Panc1 (cell line): ENCODE data around the gene CACNG1.

Source experiments
- CTCF ChIP-seq: fragments of 450-650 bp; IDR thresholded peaks from 2 replicates; pipeline ENCODE4 v1.5.1; 2017; ENCODE audit warnings: mild to moderate bottlenecking
- POLR2AphosphoS5 ChIP-seq: IDR thresholded peaks from 2 replicates; pipeline ENCODE4 v1.6.1; 2012; ENCODE audit warnings: mild to moderate bottlenecking, low read depth, low read length, moderate library complexity
- TF ChIP-seq, protein P1 (sequence below), 2 experiments: IDR thresholded peaks; 2 replicates each; pipeline ENCODE4 v1.6.1; 2011 to 2012; ENCODE audit warnings: low read depth in 2 of 2, control low read depth in 1 of 2, low read length in 1 of 2, mild to moderate bottlenecking in 1 of 2, moderate library complexity in 1 of 2; ENCODE audit not compliant: insufficient read depth in 1 of 2

DNA sequence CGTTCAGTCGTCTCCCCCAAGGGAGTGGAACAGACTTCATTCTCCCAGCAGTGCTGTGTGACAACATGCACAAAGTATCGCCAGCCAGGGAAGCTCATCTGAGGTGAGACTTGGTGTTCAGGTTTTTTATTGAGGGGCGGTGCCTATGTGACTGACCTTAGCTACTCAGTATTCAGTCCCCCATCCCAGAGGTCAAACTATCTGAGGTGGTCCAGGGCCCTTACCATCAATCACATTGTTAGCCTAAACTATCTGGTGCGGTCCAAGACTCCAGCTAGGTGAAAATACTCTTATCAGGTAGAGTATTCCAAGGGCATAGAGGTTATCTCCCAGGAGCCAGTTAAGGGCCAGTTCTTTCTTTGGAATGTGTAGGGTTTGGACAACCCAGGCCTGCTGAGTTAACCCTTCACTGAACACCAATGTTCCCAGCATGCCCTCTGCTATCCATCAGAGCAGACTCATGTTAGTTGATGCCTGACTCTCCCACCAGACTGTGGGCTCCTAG lies 5.4 kb upstream of the CACNG1 start:
- TF ChIP-seq CTCF (no peak), POLR2AphosphoS5 (no peak)
- TF ChIP-seq, protein P1, sequence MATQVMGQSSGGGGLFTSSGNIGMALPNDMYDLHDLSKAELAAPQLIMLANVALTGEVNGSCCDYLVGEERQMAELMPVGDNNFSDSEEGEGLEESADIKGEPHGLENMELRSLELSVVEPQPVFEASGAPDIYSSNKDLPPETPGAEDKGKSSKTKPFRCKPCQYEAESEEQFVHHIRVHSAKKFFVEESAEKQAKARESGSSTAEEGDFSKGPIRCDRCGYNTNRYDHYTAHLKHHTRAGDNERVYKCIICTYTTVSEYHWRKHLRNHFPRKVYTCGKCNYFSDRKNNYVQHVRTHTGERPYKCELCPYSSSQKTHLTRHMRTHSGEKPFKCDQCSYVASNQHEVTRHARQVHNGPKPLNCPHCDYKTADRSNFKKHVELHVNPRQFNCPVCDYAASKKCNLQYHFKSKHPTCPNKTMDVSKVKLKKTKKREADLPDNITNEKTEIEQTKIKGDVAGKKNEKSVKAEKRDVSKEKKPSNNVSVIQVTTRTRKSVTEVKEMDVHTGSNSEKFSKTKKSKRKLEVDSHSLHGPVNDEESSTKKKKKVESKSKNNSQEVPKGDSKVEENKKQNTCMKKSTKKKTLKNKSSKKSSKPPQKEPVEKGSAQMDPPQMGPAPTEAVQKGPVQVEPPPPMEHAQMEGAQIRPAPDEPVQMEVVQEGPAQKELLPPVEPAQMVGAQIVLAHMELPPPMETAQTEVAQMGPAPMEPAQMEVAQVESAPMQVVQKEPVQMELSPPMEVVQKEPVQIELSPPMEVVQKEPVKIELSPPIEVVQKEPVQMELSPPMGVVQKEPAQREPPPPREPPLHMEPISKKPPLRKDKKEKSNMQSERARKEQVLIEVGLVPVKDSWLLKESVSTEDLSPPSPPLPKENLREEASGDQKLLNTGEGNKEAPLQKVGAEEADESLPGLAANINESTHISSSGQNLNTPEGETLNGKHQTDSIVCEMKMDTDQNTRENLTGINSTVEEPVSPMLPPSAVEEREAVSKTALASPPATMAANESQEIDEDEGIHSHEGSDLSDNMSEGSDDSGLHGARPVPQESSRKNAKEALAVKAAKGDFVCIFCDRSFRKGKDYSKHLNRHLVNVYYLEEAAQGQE (IDR thresholded peaks at IDR 0.05; ENCODE audit: insufficient read depth in 1 of 2, low read depth in 2 of 2, low read length in 1 of 2): no peak
